ENCODE measurements around the gene TOM1L2. TPM values are rescaled to one million over a fixed set of nuclear protein-coding genes. Genes with fewer than 3 reads are reported as not detected.

Gene TOM1L2
- total and polyA plus RNA-seq, 2 of the 4 experiments (the other 2 are of a cell fraction), result 34.4 to 51.7 TPM

- H4K20me1 ChIP-seq (ENCODE audit: insufficient read depth, low read length), result peaks cover 37% of the 10 kb centered on the region; the same call in 1 of the 2 replicates
These were observed 5.8 kb downstream of the TOM1L2 start for GRCh38 chr17:17966399-17966798.

More at GRCh38 chr17:17966399-17966798, 5.8 kb downstream of the TOM1L2 start:
- Histone ChIP-seq H2AFZ (replicated peaks; ENCODE audit: low read length, poor library complexity) (no peak overlapping the region), H3K79me1 (ENCODE audit: low read depth in 1 of 2, low read length in 2 of 2) (peaks cover 24 to 73% of the 10 kb centered on the region in 2 experiments), H3K27me3 (ENCODE audit: control insufficient read depth, insufficient read depth, low read length) (no peaks in the 10 kb centered on the region), H2BK15ac (ENCODE audit: low read depth, low read length) (no peak overlapping the region), H3K56ac (ENCODE audit: extremely low read depth, insufficient read depth, low read length) (no peak overlapping the region), H3K9ac (ENCODE audit: low read depth, low read length) (no peak overlapping the region), H3K23ac (ENCODE audit: low read depth, low read length) (peak overlapping the region; percentile 43; the same call in 1 of the 2 replicates), H2BK120ac (ENCODE audit: low read depth, low read length) (no peak overlapping the region), H3K18ac (ENCODE audit: low read depth, low read length) (no peak overlapping the region), H3K4ac (ENCODE audit: low read depth, low read length) (no peak overlapping the region), H2BK5ac (ENCODE audit: low read depth, low read length, poor library complexity, severe bottlenecking) (no peak overlapping the region), H3K36me3 (ENCODE audit: control insufficient read depth, insufficient read depth, low read length) (no peaks in the 10 kb centered on the region), H2AK9ac (replicated peaks; ENCODE audit: low read depth, low read length, poor library complexity) (no peak overlapping the region), H3K14ac (replicated peaks; ENCODE audit: low read depth, low read length) (no peak overlapping the region), H3K4me2 (ENCODE audit: low read depth, low read length) (no peak overlapping the region), H4K8ac (ENCODE audit: low read depth in 2 of 2, low read length in 2 of 2) (no peak overlapping the region), H3K9me3 (ENCODE audit: control insufficient read depth, insufficient read depth, low read length) (no peaks in the 10 kb centered on the region), H3K27ac (ENCODE audit: insufficient read depth, low read length) (no peak overlapping the region), H3K9me1 (ENCODE audit: insufficient read depth, low read length) (peaks cover 12% of the 10 kb centered on the region), H3K4me1 (ENCODE audit: control insufficient read depth, insufficient read depth, low read length) (peaks cover 19% of the 10 kb centered on the region), H4K5ac (ENCODE audit: low read depth, low read length) (no peak overlapping the region; the same call in 1 of the 2 replicates), H4K91ac (ENCODE audit: insufficient read depth, low read depth, low read length) (no peak overlapping the region), H2BK20ac (ENCODE audit: low read depth, low read length) (no peak overlapping the region), H2AK5ac (ENCODE audit: low read depth, low read length) (no peak overlapping the region), H3K4me3 (ENCODE audit: insufficient read depth, low read depth, low read length) (no peak overlapping the region)
- BruUV-seq (replicated peaks), result no TSS peak
- ATAC-seq (ENCODE audit: low read depth), result no peak
- no CpG with 5 or more reads among the region's 3 CpGs for WGBS, 2 experiments (ENCODE audit: extremely low coverage in 2 of 2, insufficient read length in 1 of 2)
- in situ Hi-C loops (cut with MboI; ENCODE audit: low sequenced_read_pairs), result no loop called here
- no peak for DNase-seq
- TF ChIP-seq MAFK (IDR thresholded peaks at IDR 0.05; ENCODE audit: low read depth, low read length) (no peak), FOS (IDR thresholded peaks at IDR 0.05; ENCODE audit: low read depth, low read length) (no peak), RCOR1 (IDR thresholded peaks at IDR 0.05; ENCODE audit: insufficient replicate concordance, low read length) (no peak), RAD21 (IDR thresholded peaks at IDR 0.05; ENCODE audit: low read length) (no peak), SMC3 (IDR thresholded peaks at IDR 0.05; ENCODE audit: low read depth, low read length) (no peak), BHLHE40 (IDR thresholded peaks at IDR 0.05; ENCODE audit: low read depth, low read length) (no peak)
- intact Hi-C loops (cut with micrococcal nuclease), result no loop called here
- ChIA-PET POLR2A (ENCODE audit: unreplicated experiment) (interaction anchor here (0.6 kb wide), 1 partner anchor 52 kb away, joined by 3 read pairs; no protein-coding TSS in a partner anchor), CTCF (no interaction called here)
- dilution Hi-C loops (cut with HindIII; ENCODE audit: low sequenced_read_pairs, unreplicated experiment), result no loop called here

All from IMR-90 (cell line).